Uterus (tissue), 4 donors: ENCODE measurements around the gene GHR. TPM values are rescaled to one million over a fixed set of nuclear protein-coding genes. Genes with fewer than 3 reads are reported as not detected.

Experiments used
- DNase-seq, 2 donors: peaks; one replicate each; pipeline ENCODE4 v3.0.0-alpha.2; 2019 to 2020
- H3K27ac ChIP-seq, 2 donors: fragments of 200-600 bp; sonication (generic); 1 replicate in 1 of 2; 2 replicates in 1 of 2; pipeline ENCODE4 v1.5.1; 2016 to 2018
- H3K27me3 ChIP-seq, 2 donors: fragments of 200-600 bp; sonication (generic); one replicate each; pipeline ENCODE4 v1.5.1; 2018 to 2019; ENCODE audit warnings: control low read depth in 1 of 2
- H3K36me3 ChIP-seq, 2 donors: fragments of 200-600 bp; sonication (generic); one replicate each; pipeline ENCODE4 v1.5.1; 2019; ENCODE audit warnings: control low read depth in 1 of 2
- H3K4me1 ChIP-seq, 2 donors: fragments of 200-600 bp; sonication (generic); one replicate each; pipeline ENCODE4 v1.5.1; 2018 to 2019; ENCODE audit warnings: control low read depth in 1 of 2
- H3K4me3 ChIP-seq, 2 donors: fragments of 200-600 bp; sonication (generic); 1 replicate in 1 of 2; 2 replicates in 1 of 2; pipeline ENCODE4 v1.5.1; 2018 to 2019; ENCODE audit warnings: mild to moderate bottlenecking in 1 of 2
- H3K9me3 ChIP-seq, 2 donors: fragments of 200-600 bp; sonication (generic); one replicate each; pipeline ENCODE4 v1.5.1; 2019; ENCODE audit warnings: control low read depth in 1 of 2
- POLR2A ChIP-seq, 2 donors: fragments of 450-650 bp; IDR thresholded peaks; one replicate each; pipeline ENCODE4 v1.6.1; 2016; ENCODE audit warnings: antibody characterized with exemption in 2 of 2, mild to moderate bottlenecking in 1 of 2, moderate library complexity in 1 of 2
- intact Hi-C: fragments of 100-400 bp; cut with DNase I; formaldehyde crosslinking; loops from one replicate; pipeline ENCODE4 v1.15.1; 2023; ENCODE audit warnings: low total_unique reads
- total RNA-seq, 4 donors: library from RNA; depleted of rRNA in 3 of 4; stranded (reverse); fragments of >200 nt in 3 of 4; gene quantifications; one replicate each; pipeline versions ENCODE4 v1.1.0 to v1.2.4, GENCODE V29; 2014 to 2023
- TF ChIP-seq, protein P1 (sequence below), 4 experiments: fragments of 200-600 bp in 2 of 4; fragments of 450-650 bp in 2 of 4; sonication (generic) in 2 of 4; IDR thresholded peaks; one replicate each; pipeline ENCODE4 v1.5.1; 2016 to 2019; ENCODE audit warnings: antibody characterized with exemption in 4 of 4, mild to moderate bottlenecking in 2 of 4, moderate library complexity in 1 of 4
- donor health status: DM: yes; HTN: yes; CAD: no.

The GHR gene
- total RNA-seq, 4 donors from 2014 or later = 1.8 to 19.7 (median 5.6) TPM

DNA sequence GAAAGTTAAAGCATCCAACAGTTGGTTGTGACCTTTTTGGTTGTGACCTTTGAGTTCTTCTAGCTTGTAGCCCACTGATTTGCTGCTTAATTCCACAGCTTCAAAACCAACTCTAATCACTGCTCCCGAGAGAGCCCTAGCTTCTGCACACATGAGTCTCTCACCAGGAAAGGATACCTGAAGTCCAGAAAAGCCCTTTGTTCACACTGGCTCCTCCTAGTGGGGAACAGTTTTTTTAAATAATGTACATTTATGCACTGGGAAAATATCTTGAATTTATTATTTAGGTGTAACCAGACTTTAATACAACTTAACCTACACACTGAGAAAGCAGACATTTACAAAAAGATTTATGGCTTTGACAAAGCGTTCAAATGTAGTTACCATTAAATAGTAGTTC lies 213.2 kb downstream of the GHR start:
- Histone ChIP-seq H3K27ac (no peak overlapping the region), H3K36me3 (no peaks in the 10 kb centered on the region), H3K27me3 (no peaks in the 10 kb centered on the region), H3K4me1 (no peaks in the 10 kb centered on the region), H3K9me3 (no peaks in the 10 kb centered on the region), H3K4me3 (no peak overlapping the region)
- intact Hi-C loops = no loop called here
- TF ChIP-seq, protein P1, sequence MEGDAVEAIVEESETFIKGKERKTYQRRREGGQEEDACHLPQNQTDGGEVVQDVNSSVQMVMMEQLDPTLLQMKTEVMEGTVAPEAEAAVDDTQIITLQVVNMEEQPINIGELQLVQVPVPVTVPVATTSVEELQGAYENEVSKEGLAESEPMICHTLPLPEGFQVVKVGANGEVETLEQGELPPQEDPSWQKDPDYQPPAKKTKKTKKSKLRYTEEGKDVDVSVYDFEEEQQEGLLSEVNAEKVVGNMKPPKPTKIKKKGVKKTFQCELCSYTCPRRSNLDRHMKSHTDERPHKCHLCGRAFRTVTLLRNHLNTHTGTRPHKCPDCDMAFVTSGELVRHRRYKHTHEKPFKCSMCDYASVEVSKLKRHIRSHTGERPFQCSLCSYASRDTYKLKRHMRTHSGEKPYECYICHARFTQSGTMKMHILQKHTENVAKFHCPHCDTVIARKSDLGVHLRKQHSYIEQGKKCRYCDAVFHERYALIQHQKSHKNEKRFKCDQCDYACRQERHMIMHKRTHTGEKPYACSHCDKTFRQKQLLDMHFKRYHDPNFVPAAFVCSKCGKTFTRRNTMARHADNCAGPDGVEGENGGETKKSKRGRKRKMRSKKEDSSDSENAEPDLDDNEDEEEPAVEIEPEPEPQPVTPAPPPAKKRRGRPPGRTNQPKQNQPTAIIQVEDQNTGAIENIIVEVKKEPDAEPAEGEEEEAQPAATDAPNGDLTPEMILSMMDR (IDR thresholded peaks at IDR 0.05) = no peak
- no peak for TF ChIP-seq POLR2A (IDR thresholded peaks at IDR 0.05)
- no peak for DNase-seq

DNA sequence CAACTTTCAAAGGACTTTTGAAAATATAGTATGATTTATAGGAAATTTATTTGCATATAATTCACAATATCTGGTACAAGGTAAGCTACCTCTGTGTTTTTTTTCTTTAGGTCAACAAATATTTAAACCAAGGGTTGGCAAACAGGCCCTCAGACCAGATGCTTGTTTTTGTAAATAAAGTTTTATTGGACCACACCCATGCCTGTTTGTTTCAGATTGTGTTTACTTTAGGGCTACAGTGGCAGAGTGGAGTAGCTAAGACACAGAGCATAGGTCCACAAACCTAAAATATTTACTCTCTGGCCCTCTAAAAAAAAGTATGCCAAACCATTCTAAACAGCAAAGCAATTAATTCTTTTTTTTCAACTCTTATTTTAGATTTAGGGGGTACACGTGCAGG lies 213.7 kb downstream of the GHR start:
- Histone ChIP-seq H3K9me3 (no peaks in the 10 kb centered on the region), H3K27ac (no peak overlapping the region), H3K36me3 (no peaks in the 10 kb centered on the region), H3K27me3 (no peaks in the 10 kb centered on the region), H3K4me3 (no peak overlapping the region), H3K4me1 (no peaks in the 10 kb centered on the region)
- no peak for DNase-seq
- TF ChIP-seq, protein P1 (IDR thresholded peaks at IDR 0.05) = no peak
- TF ChIP-seq POLR2A (IDR thresholded peaks at IDR 0.05) = no peak
- intact Hi-C loops = no loop called here

DNA sequence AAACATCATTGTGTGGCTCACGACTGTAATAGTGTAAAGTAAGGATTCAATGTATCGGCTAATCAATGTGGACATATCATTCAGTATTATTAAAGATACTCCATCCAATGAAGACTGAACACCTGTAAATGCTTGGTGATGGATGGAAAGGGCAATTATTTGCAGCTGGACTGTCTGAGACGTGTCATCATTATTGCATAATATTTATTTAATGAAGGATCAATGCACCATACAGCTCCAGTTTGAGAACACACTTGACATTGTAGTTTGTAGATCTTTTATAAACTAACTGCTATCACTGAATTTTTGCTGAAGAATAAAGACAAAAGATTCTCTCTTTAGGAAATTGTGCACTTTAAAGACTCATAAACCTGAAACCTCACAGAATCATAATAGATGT lies 215.7 kb downstream of the GHR start:
- Histone ChIP-seq H3K36me3 (no peaks in the 10 kb centered on the region), H3K9me3 (no peaks in the 10 kb centered on the region), H3K4me1 (no peaks in the 10 kb centered on the region), H3K4me3 (no peak overlapping the region), H3K27me3 (no peaks in the 10 kb centered on the region), H3K27ac (no peak overlapping the region)
- no peak for TF ChIP-seq POLR2A (IDR thresholded peaks at IDR 0.05)
- TF ChIP-seq, protein P1 (IDR thresholded peaks at IDR 0.05) = no peak
- intact Hi-C loops = no loop called here
- no peak for DNase-seq

DNA sequence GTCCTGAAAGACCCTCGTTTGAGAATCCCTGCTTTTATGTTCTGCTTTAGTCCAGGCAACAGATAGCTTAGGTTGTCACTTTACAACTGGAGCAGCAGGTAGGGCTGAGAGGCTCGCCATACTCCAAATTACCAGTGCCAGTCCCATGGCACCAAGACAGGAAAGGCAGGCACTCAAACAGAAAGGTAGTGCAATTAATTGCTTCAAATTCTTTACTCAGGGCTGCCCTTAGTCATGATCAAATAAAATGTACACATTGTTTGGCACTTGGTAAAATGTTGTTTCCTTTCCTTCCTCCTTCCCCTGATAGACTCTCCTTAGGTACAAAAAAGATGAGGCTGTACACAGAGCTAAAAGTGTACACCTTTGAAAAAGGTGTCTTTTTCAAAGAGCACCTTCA lies 217.6 kb downstream of the GHR start:
- H3K9me3 ChIP-seq = no peaks in the 10 kb centered on the region
- TF ChIP-seq, protein P1 (IDR thresholded peaks at IDR 0.05) = no peak
- TF ChIP-seq POLR2A (IDR thresholded peaks at IDR 0.05) = no peak
- H3K27me3 ChIP-seq = no peaks in the 10 kb centered on the region
- H3K4me1 ChIP-seq = no peaks in the 10 kb centered on the region
- H3K27ac ChIP-seq = no peak overlapping the region
- intact Hi-C loops = no loop called here
- H3K4me3 ChIP-seq = no peak overlapping the region
- no peak for DNase-seq
- no peaks in the 10 kb centered on the region for H3K36me3 ChIP-seq

DNA sequence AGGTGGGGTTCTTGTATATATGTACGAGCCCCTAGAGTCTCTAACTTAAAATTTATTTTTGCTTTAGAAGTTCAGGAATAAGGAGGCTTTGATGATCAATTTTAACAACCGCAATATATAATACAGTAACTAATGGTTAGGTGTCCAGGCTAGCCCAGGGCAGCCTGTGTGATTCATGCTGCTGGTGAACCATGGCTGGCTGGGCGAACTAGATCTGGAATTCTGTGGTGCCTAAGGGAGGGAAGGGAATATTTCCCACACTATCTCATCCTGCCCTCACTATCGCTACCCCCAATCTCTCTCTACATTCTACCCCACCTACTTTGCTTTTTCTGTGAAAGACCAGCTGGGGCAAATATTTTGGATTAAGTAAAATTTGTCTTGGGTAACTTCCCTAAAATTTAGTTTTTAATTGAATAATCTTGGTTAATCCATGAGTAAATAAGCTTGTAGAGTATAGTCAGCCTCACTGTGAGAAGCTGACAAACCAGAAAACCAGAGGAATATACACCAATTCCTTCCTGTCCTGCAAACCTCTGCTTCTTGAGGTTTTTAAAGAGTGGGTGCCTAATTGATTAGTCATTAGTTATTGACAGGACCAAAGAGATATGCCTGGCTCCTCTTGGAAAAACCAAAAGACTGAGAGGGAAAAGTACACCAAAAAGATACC lies 218.2 kb downstream of the GHR start:
- H3K4me3 ChIP-seq = no peak overlapping the region
- TF ChIP-seq, protein P1 (IDR thresholded peaks at IDR 0.05) = no peak
- TF ChIP-seq POLR2A (IDR thresholded peaks at IDR 0.05) = no peak
- H3K9me3 ChIP-seq = no peaks in the 10 kb centered on the region
- no peak overlapping the region for H3K27ac ChIP-seq
- H3K36me3 ChIP-seq = no peaks in the 10 kb centered on the region
- H3K4me1 ChIP-seq = no peaks in the 10 kb centered on the region
- intact Hi-C loops = no loop called here
- DNase-seq = no peak
- no peaks in the 10 kb centered on the region for H3K27me3 ChIP-seq
